ENCODE results near the gene SBF1.
"Not testable (repeated sequence)": the region's sequence is repeated elsewhere in the genome, so short reads cannot be mapped to it uniquely, and the experiment has no call there.

Gene SBF1

GRCh38 chr22:50443801-50444625, 30.8 kb downstream of the SBF1 start:
- no peak for DNase-seq (ENCODE audit: low read depth)

DNA sequence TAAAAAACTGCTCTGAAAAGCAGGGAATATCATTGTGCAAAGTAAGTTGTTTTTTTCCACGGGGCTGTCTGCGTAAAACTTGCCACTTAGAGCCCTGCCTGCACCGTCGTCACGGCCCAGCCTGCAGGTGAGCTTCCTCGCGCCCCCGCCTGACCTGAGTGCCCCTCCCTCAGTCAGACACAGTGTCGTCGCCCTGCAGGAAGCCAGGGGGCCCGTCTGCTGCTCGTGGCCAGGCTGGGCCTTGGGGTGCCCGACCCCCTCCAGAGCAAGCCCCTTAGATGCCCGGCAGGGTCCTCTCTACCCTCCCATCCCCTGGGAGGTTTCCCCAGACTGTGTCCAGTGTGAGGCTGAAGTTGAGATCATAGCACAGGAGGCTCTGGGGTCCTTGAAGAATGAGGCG, 31.6 kb downstream of the SBF1 start:
- no peak for DNase-seq (ENCODE audit: low read depth)

GRCh38 chr22:50441428-50441993, 33.3 kb downstream of the SBF1 start:
- DNase-seq (ENCODE audit: low read depth) = no peak

DNA sequence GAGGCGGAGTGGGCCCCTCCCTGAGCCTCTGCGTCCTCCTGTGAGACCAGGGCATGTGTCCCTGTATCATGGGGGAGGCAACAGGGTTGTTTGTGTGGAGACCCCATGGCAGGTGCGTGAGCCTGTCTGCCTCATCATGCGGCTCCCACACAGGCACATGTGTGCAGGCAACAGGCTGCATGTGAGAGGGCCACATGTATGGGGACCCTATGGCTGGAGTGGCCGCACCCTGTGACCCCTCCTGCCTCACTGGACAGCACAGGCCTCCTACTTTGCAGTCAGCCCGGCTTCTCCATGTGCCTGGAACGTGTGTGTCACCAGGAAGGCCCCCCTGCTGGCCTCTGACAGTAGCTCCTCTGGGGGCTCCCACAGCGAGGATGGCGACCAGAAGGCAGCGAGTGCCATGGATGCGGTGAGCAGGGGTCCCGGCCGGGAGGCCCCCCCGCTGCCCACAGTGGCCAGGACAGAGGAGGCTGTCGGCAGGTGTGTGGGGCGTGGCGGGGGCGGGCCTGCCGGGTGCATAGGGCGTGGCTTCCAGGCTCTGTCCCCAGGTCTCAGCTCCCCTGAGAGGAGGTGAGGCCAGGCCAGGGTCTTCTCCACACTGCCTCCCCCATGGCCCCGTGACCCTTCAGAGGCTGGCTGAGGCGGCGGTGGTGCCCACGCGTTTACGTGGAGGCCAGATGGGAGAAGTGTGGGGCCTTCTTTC, 34.1 kb downstream of the SBF1 start:
- DNase-seq (ENCODE audit: low read depth) = no peak

- DNase-seq (ENCODE audit: low read depth) = no peak
Measured at GRCh38 chr22:50439871-50440331, 34.9 kb downstream of the SBF1 start.

GRCh38 chr22:50439314-50439870, 35.4 kb downstream of the SBF1 start:
- no peak for DNase-seq (ENCODE audit: low read depth)

DNA sequence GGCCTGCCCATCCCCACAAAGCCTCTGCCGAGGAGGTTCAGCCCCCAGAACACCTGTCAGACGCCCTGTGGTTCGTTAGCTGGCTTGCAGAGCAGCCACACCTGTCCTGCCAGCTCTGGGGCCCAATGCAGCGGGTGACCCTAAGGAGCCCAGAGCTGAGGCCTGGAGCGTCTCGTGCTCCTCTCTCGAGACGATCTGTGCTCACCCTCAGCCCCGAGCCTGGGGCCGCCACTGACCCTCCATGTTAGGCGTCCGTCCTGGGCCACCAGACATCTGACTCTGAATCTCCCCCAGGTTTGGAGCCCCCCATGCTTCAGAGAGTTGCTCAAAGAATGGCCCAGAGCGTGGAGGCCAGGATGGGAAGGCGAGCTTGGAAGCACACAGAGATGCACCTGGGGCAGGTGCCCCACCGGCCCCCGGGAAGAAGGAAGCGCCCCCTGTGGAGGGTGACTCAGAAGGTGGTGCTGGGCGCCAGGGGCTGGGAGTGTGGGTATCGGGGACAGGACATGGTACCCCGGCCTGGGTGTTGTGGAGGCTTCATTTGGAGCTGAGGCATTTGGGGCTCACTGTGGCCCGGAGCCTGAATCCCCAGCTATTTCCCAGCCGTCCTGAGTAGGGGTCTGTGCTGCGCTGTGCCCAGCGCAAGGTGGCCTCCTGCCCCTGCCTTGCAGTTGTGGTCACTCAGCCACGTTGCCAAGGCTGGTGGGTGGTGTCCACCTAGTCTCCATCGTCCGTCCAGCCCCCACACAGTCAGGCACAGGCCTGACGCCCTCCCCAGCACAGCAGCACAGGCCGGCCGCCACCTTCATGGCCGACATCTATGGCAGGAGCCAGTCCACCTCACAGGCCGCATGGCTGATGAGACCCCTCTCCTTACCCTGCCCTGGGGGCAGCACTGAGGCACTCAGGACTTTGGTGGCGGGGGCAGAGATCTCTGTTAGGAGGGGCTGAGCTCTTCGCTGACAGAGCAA, 36.2 kb downstream of the SBF1 start:
- DNase-seq (ENCODE audit: low read depth) = no peak

DNA sequence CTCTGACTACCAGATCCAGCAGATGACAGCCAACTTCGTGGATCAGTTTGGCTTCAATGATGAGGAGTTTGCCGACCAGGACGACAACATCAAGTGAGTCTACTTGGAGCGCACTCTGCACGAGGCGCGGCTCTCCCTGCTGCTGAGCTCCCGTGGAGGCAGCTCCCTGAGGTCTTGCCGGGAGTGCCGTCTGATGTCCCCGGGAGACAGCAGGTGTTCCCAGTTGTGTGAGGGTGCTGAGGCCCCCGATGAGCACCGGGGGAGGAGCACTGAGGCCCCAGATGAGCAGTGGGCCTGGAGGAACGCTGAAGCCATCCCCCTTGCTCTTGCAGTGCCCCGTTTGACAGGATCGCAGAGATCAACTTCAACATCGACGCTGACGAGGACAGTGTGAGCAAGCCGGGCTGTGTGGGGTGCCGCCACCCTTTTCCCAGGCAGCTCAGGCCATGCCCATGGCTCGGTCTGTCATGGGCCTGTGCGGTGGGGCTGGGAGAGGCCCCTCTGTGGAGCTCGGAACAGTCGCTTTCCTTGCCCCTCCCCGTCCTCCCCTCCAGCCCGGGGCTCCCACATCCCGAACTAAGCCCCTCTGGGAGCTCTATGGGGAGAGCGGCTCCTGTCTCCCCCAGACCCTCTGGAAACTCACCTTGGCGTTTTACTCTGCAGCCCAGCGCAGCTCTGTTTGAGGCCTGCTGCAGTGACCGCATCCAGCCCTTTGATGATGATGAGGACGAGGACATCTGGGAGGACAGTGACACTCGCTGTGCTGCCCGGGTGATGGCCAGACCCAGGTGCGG, 37.1 kb downstream of the SBF1 start:
- DNase-seq (ENCODE audit: low read depth) = no peak

GRCh38 chr22:50436841-50437341, 37.9 kb downstream of the SBF1 start:
- no peak for DNase-seq (ENCODE audit: low read depth)

DNA sequence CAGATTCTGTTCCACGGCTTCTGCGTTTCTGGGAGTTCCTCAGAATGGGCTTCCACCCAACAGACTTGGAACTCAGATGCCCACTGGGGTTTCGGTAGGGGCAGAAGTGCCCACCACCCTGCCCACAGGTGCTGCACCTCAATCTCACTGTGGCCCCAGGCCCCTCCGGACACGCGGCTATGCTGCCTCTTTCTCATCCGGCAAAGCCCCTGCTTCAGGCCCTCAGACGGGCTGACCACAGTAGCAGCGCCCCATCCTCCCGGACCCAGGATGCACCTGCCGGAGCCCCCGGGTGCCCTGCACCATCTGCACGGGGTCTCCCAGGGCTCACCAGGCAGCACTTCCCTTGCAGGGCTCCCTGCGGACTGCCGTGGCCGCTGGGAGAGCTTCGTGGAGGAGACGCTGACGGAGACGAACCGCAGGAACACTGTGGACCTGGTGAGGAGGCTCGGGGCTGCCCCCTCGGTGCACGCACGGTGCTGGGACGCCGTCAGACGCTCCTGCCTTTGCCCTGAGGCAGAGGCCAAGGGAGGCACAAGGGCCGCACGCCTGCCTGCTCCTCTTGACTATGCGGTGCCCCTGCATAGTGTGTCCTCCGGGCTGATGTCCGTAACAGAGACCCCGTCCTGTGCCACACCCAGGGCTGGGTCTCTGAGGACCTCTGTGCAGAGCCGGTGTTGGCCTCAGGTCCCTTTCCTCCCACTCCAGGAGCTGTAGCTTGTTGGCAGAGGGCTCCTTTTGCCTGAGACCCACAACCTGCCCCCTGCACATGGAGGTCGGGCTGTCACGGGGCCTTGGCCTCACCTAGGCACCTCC, 38.6 kb downstream of the SBF1 start:
- DNase-seq (ENCODE audit: low read depth) = no peak

- DNase-seq (ENCODE audit: low read depth) = no peak
Measured at GRCh38 chr22:50435291-50436014, 39.4 kb downstream of the SBF1 start.

DNA sequence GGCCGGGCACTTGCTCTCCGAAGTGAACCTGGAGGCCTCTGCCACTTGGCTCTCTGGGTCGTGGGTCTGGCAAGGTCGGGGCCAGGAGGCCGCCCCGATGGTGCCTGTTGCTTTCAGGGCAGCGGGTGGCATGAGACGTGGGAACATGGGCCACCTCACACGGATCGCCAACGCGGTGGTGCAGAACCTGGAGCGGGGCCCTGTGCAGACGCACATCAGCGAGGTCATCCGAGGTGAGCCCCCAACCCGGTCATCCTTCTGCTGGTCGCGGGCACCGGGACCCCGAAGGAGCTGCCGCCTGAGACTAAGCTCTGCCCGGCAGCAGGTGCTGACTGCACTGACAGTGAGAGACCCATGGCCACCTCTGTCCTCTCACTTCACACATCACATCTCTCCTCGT, 40.0 kb downstream of the SBF1 start:
- DNase-seq (ENCODE audit: low read depth) = no peak

- DNase-seq (ENCODE audit: low read depth) = not testable (repeated sequence)
Measured at GRCh38 chr22:50432877-50433510, 41.8 kb downstream of the SBF1 start.

DNA sequence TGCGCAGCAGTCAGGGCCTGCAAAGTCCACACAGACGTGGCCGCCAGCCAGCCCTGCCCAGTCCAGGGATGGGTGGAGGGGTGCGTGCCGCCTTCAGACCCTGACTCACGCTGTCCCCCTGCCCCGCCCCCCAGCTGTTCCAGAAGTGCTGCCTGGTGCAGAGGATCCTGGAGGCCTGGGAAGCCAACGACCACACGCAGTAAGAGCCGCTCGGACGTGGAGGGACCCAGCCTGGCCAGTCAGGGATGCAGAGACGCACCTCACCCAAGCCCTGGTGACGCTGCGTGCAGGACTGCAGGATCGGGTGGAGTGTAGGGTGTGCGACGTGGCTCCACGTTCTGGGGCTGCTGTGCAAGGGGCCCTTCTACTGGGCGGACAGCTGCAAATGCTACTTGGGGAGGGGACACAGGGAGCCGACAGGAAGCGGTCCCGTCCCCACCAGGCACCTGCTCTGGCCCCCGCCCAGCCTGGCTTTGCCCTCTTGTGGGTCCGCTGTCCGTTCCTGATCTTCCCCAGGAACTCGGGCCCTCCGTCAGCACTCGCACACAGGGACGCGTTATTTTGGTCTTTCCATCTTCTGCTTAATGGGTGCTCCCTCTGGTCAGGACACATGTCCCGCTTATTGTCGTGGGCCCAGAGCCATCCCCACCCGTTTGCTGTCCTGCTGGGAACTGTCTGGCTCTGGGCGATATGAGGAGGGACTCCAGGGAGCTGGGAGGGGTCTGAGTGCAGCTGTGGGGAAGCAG, 42.5 kb downstream of the SBF1 start:
- DNase-seq (ENCODE audit: low read depth) = no peak

DNA sequence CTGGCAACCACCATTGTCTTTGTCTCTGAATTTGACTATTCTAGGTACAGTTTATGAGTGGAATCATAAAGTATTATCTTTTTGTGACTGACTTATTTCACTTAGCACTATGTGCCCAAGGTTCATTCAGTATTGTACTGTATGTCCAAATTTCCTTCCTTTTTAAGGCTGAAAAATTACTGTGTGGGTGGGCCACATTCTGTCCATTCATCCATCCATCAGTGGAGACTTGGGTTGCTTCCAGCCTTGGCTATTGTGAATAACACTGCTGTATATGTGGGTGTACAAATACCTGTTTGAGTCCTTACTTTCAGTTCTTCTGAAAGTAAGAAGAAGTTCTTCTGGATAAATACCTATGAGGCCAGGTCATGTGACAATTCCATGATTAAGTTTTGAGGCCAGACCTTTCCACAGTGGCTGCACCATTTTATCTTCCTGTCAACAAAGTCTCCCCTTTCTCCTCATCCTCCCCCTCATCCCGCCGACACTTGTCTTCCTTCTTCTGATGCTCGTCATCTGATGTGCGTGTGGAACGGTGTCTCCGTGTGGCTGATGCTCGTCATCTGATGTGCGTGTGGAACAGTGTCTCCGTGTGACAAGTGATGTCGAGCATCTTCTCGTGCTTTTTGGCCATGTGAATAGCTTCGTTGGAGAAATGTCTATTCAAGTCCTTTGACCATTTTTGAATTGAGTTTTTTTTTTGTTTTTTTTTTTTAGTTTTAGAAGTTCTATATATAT, 49.5 kb downstream of the SBF1 start:
- DNase-seq (ENCODE audit: low read depth) = no peak

GRCh38 chr22:50423956-50424355, 50.9 kb downstream of the SBF1 start:
- no peak for DNase-seq (ENCODE audit: low read depth)

Measured in stimulated activated CD8-positive, alpha-beta memory T cell treated with anti-CD3 and anti-CD28 coated beads, Interleukin-15, amount 100 ng/mL, for 1 hour (primary cell).